Esophagus muscularis mucosa (tissue), 4 donors: ENCODE data around the gene UBAC1. TPM values are rescaled to one million over a fixed set of nuclear protein-coding genes. Genes with fewer than 3 reads are reported as not detected.

ENCODE experiments used
- DNase-seq: peaks from one replicate; pipeline ENCODE4 v3.0.0-alpha.2; 2017; ENCODE audit errors: extremely low spot score
- H3K27ac ChIP-seq, 4 donors: fragments of 200-600 bp; sonication (generic); replicated peaks in 1 of 4; 1 replicate in 3 of 4; 2 replicates in 1 of 4; pipeline ENCODE4 v1.5.1; 2016 to 2019; ENCODE audit warnings: mild to moderate bottlenecking in 1 of 4
- H3K27me3 ChIP-seq, 4 donors: fragments of 200-600 bp; sonication (generic); one replicate each; pipeline versions ENCODE4 v1.5.1 to v1.6.0; 2016 to 2019
- H3K36me3 ChIP-seq, 4 donors: fragments of 200-600 bp; sonication (generic); one replicate each; pipeline ENCODE4 v1.5.1; 2016 to 2019
- H3K4me1 ChIP-seq, 4 donors: fragments of 200-600 bp; sonication (generic); one replicate each; pipeline ENCODE4 v1.5.1; 2016 to 2019
- H3K4me3 ChIP-seq, 4 donors: fragments of 200-600 bp; sonication (generic); 1 replicate in 2 of 4; 2 replicates in 2 of 4; pipeline ENCODE4 v1.5.1; 2016 to 2019; ENCODE audit warnings: mild to moderate bottlenecking in 4 of 4, moderate library complexity in 1 of 4
- H3K9me3 ChIP-seq, 4 donors: fragments of 200-600 bp; sonication (generic); 1 replicate in 3 of 4; 2 replicates in 1 of 4; pipeline ENCODE4 v1.5.1; 2016 to 2019
- EP300 ChIP-seq: sonication (generic); formaldehyde crosslinking; IDR thresholded peaks from one replicate; pipeline ENCODE4 v1.6.1; 2017; ENCODE audit warnings: antibody characterized with exemption
- POLR2A ChIP-seq: fragments of 450-650 bp; IDR thresholded peaks from one replicate; pipeline ENCODE4 v1.6.1; 2017; ENCODE audit warnings: antibody characterized with exemption, moderate library complexity, mild to moderate bottlenecking, low read depth
- POLR2AphosphoS5 ChIP-seq, 2 donors: sonication (generic); formaldehyde crosslinking; IDR thresholded peaks; one replicate each; pipeline ENCODE4 v1.6.1; 2017; ENCODE audit warnings: antibody characterized with exemption in 2 of 2
- WGBS: methylation state at CpG from one replicate; pipeline ENCODE4 v1.1.5; 2018; 5-methylcytosine and 5-hydroxymethylcytosine counted together
- intact Hi-C: fragments of 100-400 bp; cut with DNase I; formaldehyde crosslinking; loops from one replicate; pipeline ENCODE4 v1.15.1; 2023
- total RNA-seq, 4 donors: library from RNA; depleted of rRNA; stranded (reverse); fragments of >200 nt; gene quantifications; one replicate each; pipeline versions ENCODE4 v1.1.0 to v1.2.1, GENCODE V29; 2016
- TF ChIP-seq, protein P1 (sequence below), 3 experiments: fragments of 200-600 bp in 2 of 3; fragments of 450-650 bp in 1 of 3; sonication (generic) in 2 of 3; IDR thresholded peaks; one replicate each; pipeline ENCODE4 v1.5.1; 2017 to 2019; ENCODE audit warnings: antibody characterized with exemption in 3 of 3, mild to moderate bottlenecking in 2 of 3, moderate library complexity in 1 of 3

UBAC1 gene
- total RNA-seq, 4 donors from 2014 or later: 61.6 to 77.2 (median 67.3) TPM

DNA sequence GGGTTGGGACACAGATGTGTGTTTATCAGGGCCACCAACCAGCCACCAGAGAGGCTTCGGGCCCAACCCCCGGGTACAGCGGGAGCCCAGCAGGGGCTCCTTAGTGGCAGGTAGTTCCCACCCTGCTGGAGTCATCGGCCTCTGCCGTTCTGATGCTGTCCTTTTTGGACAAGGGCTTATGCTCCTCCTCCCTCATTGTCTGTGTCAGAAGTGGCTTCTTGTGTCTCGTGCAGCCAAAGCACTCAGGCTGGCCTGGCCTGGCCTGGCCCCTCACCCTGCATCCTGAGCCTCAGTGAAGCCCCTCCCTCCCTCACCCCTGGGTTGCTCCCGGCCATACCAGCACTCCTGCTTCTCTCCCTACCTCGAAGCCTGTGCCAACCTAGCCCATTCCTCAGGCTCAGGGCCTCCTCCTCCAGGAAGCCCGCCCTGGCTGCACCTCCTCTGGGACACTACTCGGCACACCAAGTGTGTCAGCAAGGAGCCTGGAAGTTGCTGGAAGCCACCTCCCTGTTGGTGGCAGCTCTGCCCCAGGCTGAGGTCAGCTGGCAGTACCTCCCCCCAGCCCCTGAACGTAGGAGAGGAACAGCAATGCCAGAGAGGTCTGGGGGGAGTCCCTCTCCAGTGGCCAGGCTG is 4.1 kb upstream of the UBAC1 start:
- 70% methylated on average over 5 of the region's 11 CpGs for WGBS
- intact Hi-C loops: no loop called here

GRCh38 chr9:135963938-135964337 is 2.8 kb upstream of the UBAC1 start:
- H3K27ac ChIP-seq: no peak overlapping the region
- H3K9me3 ChIP-seq: no peaks in the 10 kb centered on the region
- DNase-seq: no peak
- H3K4me1 ChIP-seq: peaks cover 30 to 43% (median 42%) of the 10 kb centered on the region in 4 donors
- no peak overlapping the region for H3K4me3 ChIP-seq
- intact Hi-C loops: no loop called here
- 71% methylated on average over 8 of the region's 10 CpGs for WGBS
- no peaks in the 10 kb centered on the region for H3K27me3 ChIP-seq
- TF ChIP-seq POLR2A (no peak), EP300 (no peak), POLR2AphosphoS5 (IDR thresholded peaks at IDR 0.05) (no peak)
- TF ChIP-seq, protein P1, sequence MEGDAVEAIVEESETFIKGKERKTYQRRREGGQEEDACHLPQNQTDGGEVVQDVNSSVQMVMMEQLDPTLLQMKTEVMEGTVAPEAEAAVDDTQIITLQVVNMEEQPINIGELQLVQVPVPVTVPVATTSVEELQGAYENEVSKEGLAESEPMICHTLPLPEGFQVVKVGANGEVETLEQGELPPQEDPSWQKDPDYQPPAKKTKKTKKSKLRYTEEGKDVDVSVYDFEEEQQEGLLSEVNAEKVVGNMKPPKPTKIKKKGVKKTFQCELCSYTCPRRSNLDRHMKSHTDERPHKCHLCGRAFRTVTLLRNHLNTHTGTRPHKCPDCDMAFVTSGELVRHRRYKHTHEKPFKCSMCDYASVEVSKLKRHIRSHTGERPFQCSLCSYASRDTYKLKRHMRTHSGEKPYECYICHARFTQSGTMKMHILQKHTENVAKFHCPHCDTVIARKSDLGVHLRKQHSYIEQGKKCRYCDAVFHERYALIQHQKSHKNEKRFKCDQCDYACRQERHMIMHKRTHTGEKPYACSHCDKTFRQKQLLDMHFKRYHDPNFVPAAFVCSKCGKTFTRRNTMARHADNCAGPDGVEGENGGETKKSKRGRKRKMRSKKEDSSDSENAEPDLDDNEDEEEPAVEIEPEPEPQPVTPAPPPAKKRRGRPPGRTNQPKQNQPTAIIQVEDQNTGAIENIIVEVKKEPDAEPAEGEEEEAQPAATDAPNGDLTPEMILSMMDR (IDR thresholded peaks at IDR 0.05): no peak
- no peaks in the 10 kb centered on the region for H3K36me3 ChIP-seq

More for the DNA sequence above, 4.1 kb upstream of the UBAC1 start:
- Histone ChIP-seq H3K4me3 (no peak overlapping the region), H3K27ac (no peak overlapping the region), H3K9me3 (no peaks in the 10 kb centered on the region), H3K4me1 (peaks cover 21 to 38% (median 34%) of the 10 kb centered on the region in 4 donors), H3K27me3 (no peaks in the 10 kb centered on the region), H3K36me3 (no peaks in the 10 kb centered on the region)
- DNase-seq: no peak
- TF ChIP-seq POLR2AphosphoS5 (IDR thresholded peaks at IDR 0.05) (no peak), POLR2A (no peak), EP300 (no peak)
- TF ChIP-seq, protein P1 (IDR thresholded peaks at IDR 0.05): no peak

DNA sequence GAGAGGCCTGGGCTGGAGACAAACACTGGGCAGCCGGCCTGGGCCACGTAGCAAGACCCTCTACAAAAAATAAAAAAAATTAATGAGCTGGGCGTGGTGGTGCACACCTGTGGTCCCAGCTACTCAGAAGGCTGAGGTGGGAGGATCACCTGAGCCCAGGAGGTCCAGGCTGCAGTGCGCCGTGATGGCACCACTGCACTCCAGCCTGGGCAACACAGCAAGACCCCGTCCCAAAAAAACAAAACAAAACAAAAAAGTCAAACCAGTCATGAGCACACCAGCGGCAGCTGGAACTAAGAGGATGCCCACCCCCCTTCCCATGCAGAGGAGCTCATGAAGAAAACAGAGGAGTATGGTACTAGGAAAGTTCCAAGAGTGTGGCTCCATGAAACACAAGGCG is 2.2 kb upstream of the UBAC1 start:
- H3K9me3 ChIP-seq: no peaks in the 10 kb centered on the region
- DNase-seq: no peak
- peaks cover 27 to 43% (median 41%) of the 10 kb centered on the region in 4 donors for H3K4me1 ChIP-seq
- TF ChIP-seq EP300 (no peak), POLR2A (no peak), POLR2AphosphoS5 (IDR thresholded peaks at IDR 0.05) (no peak)
- TF ChIP-seq, protein P1 (IDR thresholded peaks at IDR 0.05): no peak
- no peak overlapping the region for H3K27ac ChIP-seq
- no peaks in the 10 kb centered on the region for H3K27me3 ChIP-seq
- H3K36me3 ChIP-seq: no peaks in the 10 kb centered on the region
- H3K4me3 ChIP-seq: no peak overlapping the region
- intact Hi-C loops: no loop called here
- 86% methylated on average over 8 of the region's 8 CpGs for WGBS

DNA sequence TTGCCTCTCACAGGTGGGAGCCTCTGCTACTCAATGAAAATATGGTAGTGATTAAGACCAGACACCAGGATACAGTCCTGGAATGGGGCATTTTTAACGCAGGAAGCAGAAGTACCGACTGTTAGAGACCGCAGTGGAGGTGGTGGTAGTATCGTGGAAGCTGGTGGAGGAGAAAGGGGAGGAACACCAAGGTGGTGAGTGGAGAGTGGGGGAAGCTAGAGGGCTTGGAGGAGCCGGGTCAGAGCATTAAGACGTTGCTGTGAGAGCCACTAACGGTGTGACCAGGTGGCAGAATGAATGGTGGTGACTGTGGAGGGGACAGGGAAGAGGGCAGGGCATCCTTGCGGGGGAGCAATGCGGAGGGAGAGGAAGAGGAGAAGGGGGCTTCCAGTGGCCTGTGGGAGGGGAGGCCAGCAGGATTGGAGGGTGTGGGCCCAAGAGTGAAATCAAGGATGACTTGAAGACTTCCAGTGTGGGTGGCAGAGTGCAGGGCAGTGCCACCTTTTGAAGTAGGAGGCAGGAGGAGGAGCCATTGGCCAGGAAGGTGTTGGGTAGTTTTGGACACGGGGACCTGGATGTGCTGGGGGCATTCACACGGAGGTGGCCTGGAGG is 1.6 kb upstream of the UBAC1 start:
- no peaks in the 10 kb centered on the region for H3K27me3 ChIP-seq
- no peak for TF ChIP-seq POLR2A
- TF ChIP-seq, protein P1 (IDR thresholded peaks at IDR 0.05): no peak
- TF ChIP-seq POLR2AphosphoS5 (IDR thresholded peaks at IDR 0.05): no peak
- no peak for TF ChIP-seq EP300
- no peak overlapping the region for H3K4me3 ChIP-seq
- H3K27ac ChIP-seq: no peak overlapping the region
- H3K4me1 ChIP-seq: peaks cover 27 to 42% (median 38%) of the 10 kb centered on the region in 4 donors
- 66% methylated on average over 11 of the region's 11 CpGs for WGBS
- DNase-seq: no peak
- intact Hi-C loops: no loop called here
- no peaks in the 10 kb centered on the region for H3K36me3 ChIP-seq
- H3K9me3 ChIP-seq: no peaks in the 10 kb centered on the region
